ENCODE results near the gene FBXL19. TPM values are rescaled to one million over a fixed set of nuclear protein-coding genes. Genes with fewer than 3 reads are reported as not detected.

Gene FBXL19
- total and polyA plus RNA-seq, 2 of the 8 experiments (the other 6 are each of a cell fraction or from before 2014, with no cell fraction given): 47.2 to 72.2 TPM

DNA sequence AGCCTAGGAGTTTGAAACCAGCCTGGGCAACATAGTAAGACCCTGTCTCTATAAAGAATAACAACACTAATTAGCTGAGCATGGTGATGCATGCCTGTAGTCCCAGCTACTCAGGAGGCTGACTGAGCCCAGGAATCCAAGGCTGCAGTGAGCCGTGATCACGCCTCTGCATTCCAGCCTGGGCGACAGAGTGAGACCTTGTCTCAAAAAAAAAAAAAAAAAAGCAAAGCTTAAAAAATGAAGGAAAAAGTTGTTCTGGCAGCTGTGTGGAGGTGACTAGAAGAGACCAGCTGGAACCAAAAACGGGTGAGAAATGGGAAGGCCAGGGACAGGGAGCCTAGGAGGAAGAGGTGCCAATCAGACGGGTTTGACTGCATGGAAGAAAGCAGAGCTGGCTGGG lies 33.7 kb upstream of the FBXL19 start (continued):
- TF ChIP-seq, protein P1, sequence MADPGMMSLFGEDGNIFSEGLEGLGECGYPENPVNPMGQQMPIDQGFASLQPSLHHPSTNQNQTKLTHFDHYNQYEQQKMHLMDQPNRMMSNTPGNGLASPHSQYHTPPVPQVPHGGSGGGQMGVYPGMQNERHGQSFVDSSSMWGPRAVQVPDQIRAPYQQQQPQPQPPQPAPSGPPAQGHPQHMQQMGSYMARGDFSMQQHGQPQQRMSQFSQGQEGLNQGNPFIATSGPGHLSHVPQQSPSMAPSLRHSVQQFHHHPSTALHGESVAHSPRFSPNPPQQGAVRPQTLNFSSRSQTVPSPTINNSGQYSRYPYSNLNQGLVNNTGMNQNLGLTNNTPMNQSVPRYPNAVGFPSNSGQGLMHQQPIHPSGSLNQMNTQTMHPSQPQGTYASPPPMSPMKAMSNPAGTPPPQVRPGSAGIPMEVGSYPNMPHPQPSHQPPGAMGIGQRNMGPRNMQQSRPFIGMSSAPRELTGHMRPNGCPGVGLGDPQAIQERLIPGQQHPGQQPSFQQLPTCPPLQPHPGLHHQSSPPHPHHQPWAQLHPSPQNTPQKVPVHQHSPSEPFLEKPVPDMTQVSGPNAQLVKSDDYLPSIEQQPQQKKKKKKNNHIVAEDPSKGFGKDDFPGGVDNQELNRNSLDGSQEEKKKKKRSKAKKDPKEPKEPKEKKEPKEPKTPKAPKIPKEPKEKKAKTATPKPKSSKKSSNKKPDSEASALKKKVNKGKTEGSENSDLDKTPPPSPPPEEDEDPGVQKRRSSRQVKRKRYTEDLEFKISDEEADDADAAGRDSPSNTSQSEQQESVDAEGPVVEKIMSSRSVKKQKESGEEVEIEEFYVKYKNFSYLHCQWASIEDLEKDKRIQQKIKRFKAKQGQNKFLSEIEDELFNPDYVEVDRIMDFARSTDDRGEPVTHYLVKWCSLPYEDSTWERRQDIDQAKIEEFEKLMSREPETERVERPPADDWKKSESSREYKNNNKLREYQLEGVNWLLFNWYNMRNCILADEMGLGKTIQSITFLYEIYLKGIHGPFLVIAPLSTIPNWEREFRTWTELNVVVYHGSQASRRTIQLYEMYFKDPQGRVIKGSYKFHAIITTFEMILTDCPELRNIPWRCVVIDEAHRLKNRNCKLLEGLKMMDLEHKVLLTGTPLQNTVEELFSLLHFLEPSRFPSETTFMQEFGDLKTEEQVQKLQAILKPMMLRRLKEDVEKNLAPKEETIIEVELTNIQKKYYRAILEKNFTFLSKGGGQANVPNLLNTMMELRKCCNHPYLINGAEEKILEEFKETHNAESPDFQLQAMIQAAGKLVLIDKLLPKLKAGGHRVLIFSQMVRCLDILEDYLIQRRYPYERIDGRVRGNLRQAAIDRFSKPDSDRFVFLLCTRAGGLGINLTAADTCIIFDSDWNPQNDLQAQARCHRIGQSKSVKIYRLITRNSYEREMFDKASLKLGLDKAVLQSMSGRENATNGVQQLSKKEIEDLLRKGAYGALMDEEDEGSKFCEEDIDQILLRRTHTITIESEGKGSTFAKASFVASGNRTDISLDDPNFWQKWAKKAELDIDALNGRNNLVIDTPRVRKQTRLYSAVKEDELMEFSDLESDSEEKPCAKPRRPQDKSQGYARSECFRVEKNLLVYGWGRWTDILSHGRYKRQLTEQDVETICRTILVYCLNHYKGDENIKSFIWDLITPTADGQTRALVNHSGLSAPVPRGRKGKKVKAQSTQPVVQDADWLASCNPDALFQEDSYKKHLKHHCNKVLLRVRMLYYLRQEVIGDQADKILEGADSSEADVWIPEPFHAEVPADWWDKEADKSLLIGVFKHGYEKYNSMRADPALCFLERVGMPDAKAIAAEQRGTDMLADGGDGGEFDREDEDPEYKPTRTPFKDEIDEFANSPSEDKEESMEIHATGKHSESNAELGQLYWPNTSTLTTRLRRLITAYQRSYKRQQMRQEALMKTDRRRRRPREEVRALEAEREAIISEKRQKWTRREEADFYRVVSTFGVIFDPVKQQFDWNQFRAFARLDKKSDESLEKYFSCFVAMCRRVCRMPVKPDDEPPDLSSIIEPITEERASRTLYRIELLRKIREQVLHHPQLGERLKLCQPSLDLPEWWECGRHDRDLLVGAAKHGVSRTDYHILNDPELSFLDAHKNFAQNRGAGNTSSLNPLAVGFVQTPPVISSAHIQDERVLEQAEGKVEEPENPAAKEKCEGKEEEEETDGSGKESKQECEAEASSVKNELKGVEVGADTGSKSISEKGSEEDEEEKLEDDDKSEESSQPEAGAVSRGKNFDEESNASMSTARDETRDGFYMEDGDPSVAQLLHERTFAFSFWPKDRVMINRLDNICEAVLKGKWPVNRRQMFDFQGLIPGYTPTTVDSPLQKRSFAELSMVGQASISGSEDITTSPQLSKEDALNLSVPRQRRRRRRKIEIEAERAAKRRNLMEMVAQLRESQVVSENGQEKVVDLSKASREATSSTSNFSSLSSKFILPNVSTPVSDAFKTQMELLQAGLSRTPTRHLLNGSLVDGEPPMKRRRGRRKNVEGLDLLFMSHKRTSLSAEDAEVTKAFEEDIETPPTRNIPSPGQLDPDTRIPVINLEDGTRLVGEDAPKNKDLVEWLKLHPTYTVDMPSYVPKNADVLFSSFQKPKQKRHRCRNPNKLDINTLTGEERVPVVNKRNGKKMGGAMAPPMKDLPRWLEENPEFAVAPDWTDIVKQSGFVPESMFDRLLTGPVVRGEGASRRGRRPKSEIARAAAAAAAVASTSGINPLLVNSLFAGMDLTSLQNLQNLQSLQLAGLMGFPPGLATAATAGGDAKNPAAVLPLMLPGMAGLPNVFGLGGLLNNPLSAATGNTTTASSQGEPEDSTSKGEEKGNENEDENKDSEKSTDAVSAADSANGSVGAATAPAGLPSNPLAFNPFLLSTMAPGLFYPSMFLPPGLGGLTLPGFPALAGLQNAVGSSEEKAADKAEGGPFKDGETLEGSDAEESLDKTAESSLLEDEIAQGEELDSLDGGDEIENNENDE (IDR thresholded peaks at IDR 0.05; ENCODE audit: insufficient replicate concordance, low read length): no peak
- TF ChIP-seq PHF8 (conservative IDR thresholded peaks at IDR 0.05; ENCODE audit: low read depth, low read length) (no peak), RFX5 (IDR thresholded peaks at IDR 0.05; ENCODE audit: borderline replicate concordance, low read depth, low read length) (no peak), BCL11A (IDR thresholded peaks at IDR 0.05; ENCODE audit: low read depth in 2 of 2, low read length in 2 of 2) (no peak), MAFK (IDR thresholded peaks at IDR 0.05; ENCODE audit: low read depth, low read length) (no peak), EZH2 (IDR thresholded peaks at IDR 0.05; ENCODE audit: low read depth, low read length, severe bottlenecking) (no peak), FOSL1 (IDR thresholded peaks at IDR 0.05; ENCODE audit: insufficient read depth, low read depth, low read length) (no peak), CHD1 (IDR thresholded peaks at IDR 0.05; ENCODE audit: low read depth, low read length) (no peak)
- TF ChIP-seq, protein P2, sequence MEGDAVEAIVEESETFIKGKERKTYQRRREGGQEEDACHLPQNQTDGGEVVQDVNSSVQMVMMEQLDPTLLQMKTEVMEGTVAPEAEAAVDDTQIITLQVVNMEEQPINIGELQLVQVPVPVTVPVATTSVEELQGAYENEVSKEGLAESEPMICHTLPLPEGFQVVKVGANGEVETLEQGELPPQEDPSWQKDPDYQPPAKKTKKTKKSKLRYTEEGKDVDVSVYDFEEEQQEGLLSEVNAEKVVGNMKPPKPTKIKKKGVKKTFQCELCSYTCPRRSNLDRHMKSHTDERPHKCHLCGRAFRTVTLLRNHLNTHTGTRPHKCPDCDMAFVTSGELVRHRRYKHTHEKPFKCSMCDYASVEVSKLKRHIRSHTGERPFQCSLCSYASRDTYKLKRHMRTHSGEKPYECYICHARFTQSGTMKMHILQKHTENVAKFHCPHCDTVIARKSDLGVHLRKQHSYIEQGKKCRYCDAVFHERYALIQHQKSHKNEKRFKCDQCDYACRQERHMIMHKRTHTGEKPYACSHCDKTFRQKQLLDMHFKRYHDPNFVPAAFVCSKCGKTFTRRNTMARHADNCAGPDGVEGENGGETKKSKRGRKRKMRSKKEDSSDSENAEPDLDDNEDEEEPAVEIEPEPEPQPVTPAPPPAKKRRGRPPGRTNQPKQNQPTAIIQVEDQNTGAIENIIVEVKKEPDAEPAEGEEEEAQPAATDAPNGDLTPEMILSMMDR (IDR thresholded peaks at IDR 0.05; ENCODE audit: control extremely low read depth in 1 of 3, insufficient read depth in 1 of 3, low read depth in 1 of 3, low read length in 3 of 3): no peak
